Stimulated activated CD8-positive, alpha-beta memory T cell treated with anti-CD3 and anti-CD28 coated beads, Interleukin-7, amount 100 ng/mL, for 1 hour (primary cell): ENCODE data around the gene TSFM.

Experiments
- DNase-seq, 2 donors: peaks; one replicate each; pipeline ENCODE4 v3.0.0-alpha.2; 2020; ENCODE audit warnings: low read depth in 2 of 2

The TSFM gene

GRCh38 chr12:57746025-57746424 lies 36.6 kb upstream of the TSFM start:
- DNase-seq, result no peak

- DNase-seq, result no peak
Observed at GRCh38 chr12:57749061-57749460, 33.5 kb upstream of the TSFM start.

DNA sequence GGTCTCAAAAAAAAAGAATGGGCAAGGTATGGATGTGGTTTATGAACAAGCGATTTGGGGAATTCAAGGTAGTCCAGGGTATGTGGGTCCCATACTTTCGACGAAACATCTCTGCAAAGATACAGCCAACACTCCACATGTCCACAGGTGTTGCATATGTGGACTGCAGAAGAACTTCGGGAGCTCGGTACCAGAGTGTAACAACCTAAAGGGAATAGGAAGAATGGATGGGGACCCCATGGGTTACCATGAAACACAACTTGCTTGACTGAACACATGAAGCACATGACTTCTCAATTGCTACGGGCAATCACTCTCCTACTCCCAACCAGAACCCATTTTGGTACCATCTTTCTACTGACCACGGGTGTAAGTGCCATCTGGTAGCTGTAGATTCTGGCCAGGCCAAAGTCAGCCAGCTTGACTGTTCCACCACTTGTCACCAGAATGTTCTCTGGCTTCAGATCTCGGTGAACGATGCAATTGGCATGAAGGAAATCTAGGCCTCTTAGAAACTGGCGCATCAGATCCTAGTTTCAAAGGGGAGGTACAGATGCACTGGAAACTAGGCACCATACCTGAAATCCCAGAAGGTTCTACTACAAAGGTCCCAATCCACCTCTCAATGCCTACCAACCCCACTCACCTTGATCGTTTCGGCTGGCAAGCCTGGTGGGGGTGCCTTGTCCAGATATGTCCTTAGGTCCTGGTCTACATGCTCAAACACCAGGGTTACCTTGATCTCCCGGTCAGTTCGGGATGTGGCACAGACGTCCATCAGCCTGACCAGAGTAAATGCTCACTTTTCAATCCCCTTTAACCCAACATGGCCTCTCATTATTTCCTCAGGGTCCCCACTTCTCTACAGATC lies 31.8 kb upstream of the TSFM start:
- no peak for DNase-seq

DNA sequence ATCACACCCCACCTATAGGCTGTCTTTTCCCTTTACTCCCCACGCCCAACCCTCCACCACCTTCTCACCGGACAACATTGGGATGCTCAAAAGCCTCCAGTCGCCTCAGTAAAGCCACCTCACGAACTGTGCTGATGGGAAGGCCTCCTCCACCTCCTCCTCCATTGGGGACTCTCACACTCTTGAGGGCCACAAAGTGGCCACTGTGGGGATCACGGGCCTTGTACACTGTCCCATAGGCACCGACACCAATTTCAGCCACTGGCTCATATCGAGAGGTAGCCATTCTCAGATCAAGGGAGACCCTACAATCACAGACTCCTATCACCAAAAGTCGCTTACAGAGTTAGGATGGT lies 31.2 kb upstream of the TSFM start:
- no peak for DNase-seq

- DNase-seq, result peak; percentile 94 to 97
Observed at GRCh38 chr12:57751788-57752667, 30.6 kb upstream of the TSFM start, which contains the start of gene CDK4. Gene CDK4 (minus strand): TSS chr12:57752310. CDS start chr12:57751717, 593 bp downstream.

DNA sequence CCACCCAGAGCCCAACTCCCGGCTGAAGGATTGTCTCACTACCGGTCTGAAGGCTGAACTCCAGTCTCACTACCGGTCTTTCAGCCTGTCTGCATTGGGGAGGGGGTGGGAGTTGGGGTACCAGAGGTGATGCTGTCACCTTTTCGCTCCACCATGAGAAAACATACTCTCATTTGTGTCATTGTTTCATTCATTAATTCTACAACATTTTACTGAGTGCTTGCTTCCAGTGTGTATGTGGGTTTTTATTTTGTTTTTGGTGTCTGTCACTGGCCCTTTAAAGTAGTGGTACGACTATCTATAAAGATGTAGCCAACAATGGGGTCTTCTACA lies 30.0 kb upstream of the TSFM start:
- no peak for DNase-seq

- DNase-seq, result no peak
Observed at GRCh38 chr12:57753756-57754337, 28.7 kb upstream of the TSFM start.

GRCh38 chr12:57754411-57755193 lies 28.0 kb upstream of the TSFM start, which contains the start of gene MARCHF9:
Gene MARCHF9 (plus strand): TSS chr12:57755103. CDS start chr12:57755529, 426 bp downstream.
- peak; percentile 55 to 63 for DNase-seq

GRCh38 chr12:57755194-57755453 lies 27.5 kb upstream of the TSFM start:
- DNase-seq, result no peak

- no peak for DNase-seq
Observed at GRCh38 chr12:57755454-57756372, 26.9 kb upstream of the TSFM start.

- peak; percentile 40 to 43 for DNase-seq
Observed at GRCh38 chr12:57756406-57757341, 25.9 kb upstream of the TSFM start.

- DNase-seq, result no peak
Observed at GRCh38 chr12:57757771-57758170, 24.8 kb upstream of the TSFM start.

DNA sequence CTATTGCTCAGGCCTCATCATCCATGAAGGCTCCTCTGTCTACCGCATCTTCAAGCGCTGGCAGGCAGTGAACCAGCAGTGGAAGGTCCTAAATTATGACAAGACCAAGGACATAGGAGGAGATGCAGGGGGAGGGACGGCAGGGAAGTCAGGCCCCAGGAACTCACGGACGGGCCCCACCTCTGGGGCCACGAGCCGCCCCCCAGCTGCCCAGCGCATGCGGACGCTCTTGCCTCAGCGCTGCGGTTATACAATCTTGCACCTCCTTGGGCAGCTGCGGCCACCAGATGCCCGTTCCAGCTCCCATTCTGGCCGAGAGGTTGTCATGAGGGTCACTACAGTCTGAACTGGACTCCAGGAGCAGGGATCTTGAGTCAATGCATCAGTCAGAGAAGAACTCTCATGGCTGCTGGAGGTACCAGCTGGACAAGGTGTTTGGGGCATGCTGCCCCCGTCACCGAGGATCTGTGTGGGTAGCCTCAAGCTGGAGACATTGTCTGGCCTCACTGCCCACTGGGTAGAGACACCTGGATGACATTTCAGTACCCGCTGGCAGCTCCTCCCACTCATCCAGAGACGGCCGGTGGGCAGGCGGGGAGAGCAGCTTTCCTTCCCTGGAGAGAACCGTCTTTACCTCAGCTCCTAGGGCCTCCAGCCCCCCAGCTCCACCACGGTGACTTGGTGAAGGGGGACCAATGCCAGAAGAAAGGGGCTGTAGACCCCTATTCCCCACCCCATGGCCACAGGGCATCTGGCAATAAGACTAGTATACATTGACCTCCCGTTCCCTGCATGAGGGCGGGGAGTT lies 23.8 kb upstream of the TSFM start:
- no peak for DNase-seq

GRCh38 chr12:57759360-57759980 lies 23.1 kb upstream of the TSFM start:
- DNase-seq, result no peak

- no peak for DNase-seq
Observed at GRCh38 chr12:57760347-57760982, 22.1 kb upstream of the TSFM start.

- no peak for DNase-seq
Observed at GRCh38 chr12:57761391-57761998, 21.1 kb upstream of the TSFM start.

DNA sequence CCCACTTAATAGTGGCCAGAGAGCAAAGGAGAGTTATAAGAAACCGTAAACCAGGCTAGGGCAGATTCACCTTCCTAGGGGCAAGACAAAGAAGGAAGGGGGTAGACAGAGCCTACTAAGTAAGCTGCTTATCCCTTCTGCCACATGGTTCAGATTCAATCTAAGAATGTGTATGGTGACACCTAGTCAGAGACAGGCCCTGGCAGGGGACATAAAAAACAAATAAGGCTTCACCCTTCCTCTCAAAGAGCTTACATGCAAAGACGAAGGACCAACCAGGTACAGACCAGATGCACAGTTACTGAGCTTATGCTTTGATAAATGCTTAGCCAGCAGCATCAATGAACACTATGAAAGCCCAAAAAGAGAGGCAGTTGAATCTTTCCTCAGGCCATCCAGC lies 20.1 kb upstream of the TSFM start:
- DNase-seq, result no peak
